ENCODE results near the gene USH2A.

- no peak for TF ChIP-seq POLR2A (IDR thresholded peaks at IDR 0.05)
- TF ChIP-seq CTCF (IDR thresholded peaks at IDR 0.05), result no peak
These were observed 615.3 kb downstream of the USH2A start for GRCh38 chr1:215807911-215808436.

Data from transverse colon (tissue), 3 donors.